Sigmoid colon (tissue), 4 donors: ENCODE results near the gene PPDPF.

Source experiments
- CTCF ChIP-seq, 4 experiments: fragments of 450-650 bp in 3 of 4; fragments of 200-600 bp in 1 of 4; IDR thresholded peaks; one replicate each; pipeline ENCODE4 v1.5.1; 2016 to 2019; ENCODE audit warnings: antibody characterized with exemption in 4 of 4, mild to moderate bottlenecking in 3 of 4, moderate library complexity in 2 of 4
- EP300 ChIP-seq, 4 donors: sonication (generic); formaldehyde crosslinking; IDR thresholded peaks; one replicate each; pipeline ENCODE4 v1.6.1; 2017; ENCODE audit warnings: antibody characterized with exemption in 4 of 4
- POLR2A ChIP-seq, 2 donors: fragments of 450-650 bp; IDR thresholded peaks; one replicate each; pipeline ENCODE4 v1.6.1; 2016; ENCODE audit warnings: antibody characterized with exemption in 2 of 2, mild to moderate bottlenecking in 2 of 2, moderate library complexity in 2 of 2
- POLR2AphosphoS5 ChIP-seq, 4 donors: sonication (generic); formaldehyde crosslinking; IDR thresholded peaks; one replicate each; pipeline ENCODE4 v1.6.1; 2017; ENCODE audit warnings: antibody characterized with exemption in 4 of 4

GRCh38 chr20:63475209-63475608 lies 45.4 kb upstream of the PPDPF start:
- no peak for TF ChIP-seq CTCF (IDR thresholded peaks at IDR 0.05)
- TF ChIP-seq POLR2A (IDR thresholded peaks at IDR 0.05): no peak
- TF ChIP-seq POLR2AphosphoS5 (IDR thresholded peaks at IDR 0.05): no peak
- no peak for TF ChIP-seq EP300 (IDR thresholded peaks at IDR 0.05)
